ENCODE measurements around the gene TDRD6.

The TDRD6 gene

GRCh38 chr6:46735720-46736031, 48.0 kb downstream of the TDRD6 start:
- Histone ChIP-seq H3K27me3 (ENCODE audit: insufficient read depth, poor library complexity, severe bottlenecking) (peaks cover 21% of the 10 kb centered on the region), H3K4me3 (replicated peaks; ENCODE audit: insufficient read depth, low read length) (peak overlapping the region; percentile 61), H3K27ac (replicated peaks) (no peak overlapping the region)
- TF ChIP-seq CTCF (IDR thresholded peaks at IDR 0.05; ENCODE audit: insufficient read depth, low read length): no peak
- TF ChIP-seq GABPA (IDR thresholded peaks at IDR 0.05; ENCODE audit: low read depth): no peak
- TF ChIP-seq SPI1 (IDR thresholded peaks at IDR 0.05; ENCODE audit: borderline replicate concordance, low read depth): no peak
- no peak for TF ChIP-seq POLR2AphosphoS5 (IDR thresholded peaks at IDR 0.05; ENCODE audit: low read depth)
- DNase-seq (ENCODE audit: low read depth in 1 of 2, low spot score in 1 of 2): no peak

- no peak overlapping the region for H3K27ac ChIP-seq (replicated peaks)
- TF ChIP-seq SPI1 (IDR thresholded peaks at IDR 0.05; ENCODE audit: borderline replicate concordance, low read depth): no peak
- TF ChIP-seq CTCF (IDR thresholded peaks at IDR 0.05; ENCODE audit: insufficient read depth, low read length): no peak
- TF ChIP-seq GABPA (IDR thresholded peaks at IDR 0.05; ENCODE audit: low read depth): no peak
- TF ChIP-seq POLR2AphosphoS5 (IDR thresholded peaks at IDR 0.05; ENCODE audit: low read depth): no peak
- no peak for TF ChIP-seq REST (IDR thresholded peaks at IDR 0.05; ENCODE audit: insufficient replicate concordance, low read depth)
- H3K4me3 ChIP-seq (replicated peaks; ENCODE audit: insufficient read depth, low read length): no peak overlapping the region
- H3K27me3 ChIP-seq (ENCODE audit: insufficient read depth, poor library complexity, severe bottlenecking): peaks cover 21% of the 10 kb centered on the region
- DNase-seq (ENCODE audit: low read depth in 1 of 2, low spot score in 1 of 2): no peak
These were observed 49.2 kb downstream of the TDRD6 start for GRCh38 chr6:46736906-46737305.

- Histone ChIP-seq H3K27me3 (ENCODE audit: insufficient read depth, poor library complexity, severe bottlenecking) (peaks cover 2% of the 10 kb centered on the region), H3K4me3 (replicated peaks; ENCODE audit: insufficient read depth, low read length) (no peak overlapping the region), H3K27ac (replicated peaks) (no peak overlapping the region)
- TF ChIP-seq SPI1 (IDR thresholded peaks at IDR 0.05; ENCODE audit: borderline replicate concordance, low read depth) (no peak), REST (IDR thresholded peaks at IDR 0.05; ENCODE audit: insufficient replicate concordance, low read depth) (no peak), POLR2AphosphoS5 (IDR thresholded peaks at IDR 0.05; ENCODE audit: low read depth) (no peak), CTCF (IDR thresholded peaks at IDR 0.05; ENCODE audit: insufficient read depth, low read length) (no peak), GABPA (IDR thresholded peaks at IDR 0.05; ENCODE audit: low read depth) (no peak)
- no peak for DNase-seq (ENCODE audit: low read depth in 1 of 2, low spot score in 1 of 2)
These were observed 53.8 kb downstream of the TDRD6 start for GRCh38 chr6:46741482-46741881.

GRCh38 chr6:46741910-46742309, 54.2 kb downstream of the TDRD6 start:
- no peaks in the 10 kb centered on the region for H3K27me3 ChIP-seq (ENCODE audit: insufficient read depth, poor library complexity, severe bottlenecking)
- no peak for DNase-seq (ENCODE audit: low read depth in 1 of 2, low spot score in 1 of 2)
- no peak overlapping the region for H3K4me3 ChIP-seq (replicated peaks; ENCODE audit: insufficient read depth, low read length)
- TF ChIP-seq GABPA (IDR thresholded peaks at IDR 0.05; ENCODE audit: low read depth): no peak
- no peak overlapping the region for H3K27ac ChIP-seq (replicated peaks)

Data from HL-60 (cell line).